Activated naive CD4-positive, alpha-beta T cell treated with anti-CD3 and anti-CD28 coated beads for 36 hours (primary cell): Measurements from ENCODE around the gene CCDC74B. TPM values are rescaled to one million over a fixed set of nuclear protein-coding genes. Genes with fewer than 3 reads are reported as not detected.
"Not testable (repeated sequence)": the region's sequence is repeated elsewhere in the genome, so short reads cannot be mapped to it uniquely, and the experiment has no call there.

Source experiments
- CTCF ChIA-PET: fragments of 350-600 bp; sonication (Branson Sonifier 250); formaldehyde crosslinking; loops from one replicate; lab custom pipeline; 2021; ENCODE audit warnings: antibody characterized with exemption; lab: Charles Lee
- DNase-seq: peaks from one replicate; pipeline ENCODE4 v3.0.0-alpha.2; 2020
- H3K27ac Mint-ChIP-seq: one replicate; pipeline ENCODE4 v1.8.0; 2021; ENCODE audit warnings: mild to moderate bottlenecking, mixed read lengths
- H3K27me3 Mint-ChIP-seq: one replicate; pipeline ENCODE4 v1.8.0; 2021; ENCODE audit warnings: low read depth, mixed read lengths
- H3K36me3 Mint-ChIP-seq: one replicate; pipeline ENCODE4 v1.8.0; 2021; ENCODE audit warnings: low read depth, mixed read lengths
- H3K4me1 Mint-ChIP-seq: one replicate; pipeline ENCODE4 v1.8.0; 2021; ENCODE audit warnings: low read depth, mixed read lengths
- H3K4me3 Mint-ChIP-seq: one replicate; pipeline ENCODE4 v1.8.0; 2021; ENCODE audit warnings: mild to moderate bottlenecking, moderate library complexity, mixed read lengths
- H3K9me3 Mint-ChIP-seq: one replicate; pipeline ENCODE4 v1.8.0; 2021; ENCODE audit warnings: mixed read lengths
- intact Hi-C: fragments of 100-400 bp; cut with micrococcal nuclease; formaldehyde crosslinking; loops from one replicate; pipeline ENCODE4 v1.15.1; 2023
- total RNA-seq, 2 experiments: library from RNA; stranded (reverse); gene quantifications; one replicate each; pipeline ENCODE4 v1.2.3, GENCODE V29; 2021

Gene CCDC74B
- total RNA-seq, 2 experiments from 2014 or later, result 3.7 to 4.1 TPM

- not testable (repeated sequence) for H3K9me3 Mint-ChIP-seq, DNase-seq, H3K27me3 Mint-ChIP-seq
- intact Hi-C loops, result loop anchor here (1.0 to 2.0 kb wide), 2 partner anchors 306 to 1310 kb away; partner anchors contain the start of gene MZT2A
- Mint-ChIP-seq H3K4me3 (peak overlapping the region; percentile 78), H3K36me3 (peaks cover 11% of the 10 kb centered on the region), H3K4me1 (peaks cover 27% of the 10 kb centered on the region), H3K27ac (peak overlapping the region; percentile 82)
- CTCF ChIA-PET, result interaction anchor here (1.6 to 2.3 kb wide), 2 partner anchors 160 to 195 kb away, joined by 3 to 7 read pairs; partner anchors contain the start of gene IMP4
These were observed 38.1 kb upstream of the CCDC74B start for GRCh38 chr2:130182826-130183511.

- Mint-ChIP-seq H3K4me1 (peaks cover 30% of the 10 kb centered on the region), H3K27ac (peak within 1 kb of the TSS; percentile 94), H3K4me3 (peak within 1 kb of the TSS; percentile 91), H3K36me3 (peaks cover 11% of the 10 kb centered on the region)
- H3K27me3 Mint-ChIP-seq, H3K9me3 Mint-ChIP-seq: not testable (repeated sequence)
- CTCF ChIA-PET, result interaction anchor here (1.6 to 2.3 kb wide), 2 partner anchors 161 to 196 kb away, joined by 3 to 7 read pairs; partner anchors contain the start of gene IMP4
- intact Hi-C loops, result loop anchor here (1.0 to 2.0 kb wide), 6 partner anchors 37 to 1311 kb away; partner anchors contain the start of genes CCDC74B, IMP4 and MZT2A
- peak; percentile 91 for DNase-seq
These were observed 37.2 kb upstream of the CCDC74B start, which contains the start of gene MZT2B for GRCh38 chr2:130181880-130182682. Gene MZT2B, plus strand, starts transcription at chr2:130182262. Its CDS starts 21 bp downstream, at chr2:130182283.

- intact Hi-C loops, result loop anchor here (1.0 kb wide), 4 partner anchors 36 to 190 kb away; partner anchors contain the start of genes CCDC74B and IMP4
- Mint-ChIP-seq H3K36me3 (peaks cover 8% of the 10 kb centered on the region), H3K9me3 (no peaks in the 10 kb centered on the region), H3K27ac (peak within 1 kb of the TSS; percentile 94), H3K27me3 (no peaks in the 10 kb centered on the region), H3K4me1 (peaks cover 31% of the 10 kb centered on the region), H3K4me3 (peak within 1 kb of the TSS; percentile 91)
- CTCF ChIA-PET, result interaction anchor here (0.6 to 2.3 kb wide), 3 partner anchors 161 to 1855 kb away, joined by 3 to 7 read pairs (median 3); partner anchors contain the start of gene IMP4
- peak; percentile 97 for DNase-seq
These were observed 36.5 kb upstream of the CCDC74B start, which contains the start of gene SMPD4 for GRCh38 chr2:130181325-130181879. Gene SMPD4, minus strand, starts transcription at chr2:130181602. Its CDS starts 5,010 bp downstream, at chr2:130176592.

GRCh38 chr2:130180404-130181324, 35.8 kb upstream of the CCDC74B start:
- CTCF ChIA-PET, result interaction anchor here (0.6 to 2.3 kb wide), 2 partner anchors 162 to 1854 kb away, joined by 3 to 7 read pairs; partner anchors contain the start of gene IMP4

GRCh38 chr2:130174866-130175265, 30.0 kb upstream of the CCDC74B start:
- intact Hi-C loops, CTCF ChIA-PET, H3K4me3 Mint-ChIP-seq: not testable (repeated sequence)

More at GRCh38 chr2:130180404-130181324, 35.8 kb upstream of the CCDC74B start:
- not testable (repeated sequence) for H3K27me3 Mint-ChIP-seq, H3K9me3 Mint-ChIP-seq, DNase-seq
- H3K4me3 Mint-ChIP-seq, result peak overlapping the region; percentile 91
- peaks cover 28% of the 10 kb centered on the region for H3K4me1 Mint-ChIP-seq
- intact Hi-C loops, result loop anchor here (1.0 kb wide), 4 partner anchors 35 to 191 kb away; partner anchors contain the start of genes CCDC74B and IMP4
- peaks cover 10% of the 10 kb centered on the region for H3K36me3 Mint-ChIP-seq
- H3K27ac Mint-ChIP-seq, result peak overlapping the region; percentile 81

GRCh38 chr2:130169896-130170295, 25.0 kb upstream of the CCDC74B start:
- H3K4me1 Mint-ChIP-seq, result no peaks in the 10 kb centered on the region
- peaks cover 26% of the 10 kb centered on the region for H3K36me3 Mint-ChIP-seq
- H3K27ac Mint-ChIP-seq, result no peak overlapping the region
- no peak overlapping the region for H3K4me3 Mint-ChIP-seq
- CTCF ChIA-PET, result no interaction called here
- no peaks in the 10 kb centered on the region for H3K9me3 Mint-ChIP-seq
- H3K27me3 Mint-ChIP-seq, result no peaks in the 10 kb centered on the region
- intact Hi-C loops, result no loop called here
- DNase-seq, result no peak

More at GRCh38 chr2:130174866-130175265, 30.0 kb upstream of the CCDC74B start:
- DNase-seq, H3K9me3 Mint-ChIP-seq, H3K4me1 Mint-ChIP-seq, H3K27ac Mint-ChIP-seq, H3K27me3 Mint-ChIP-seq: not testable (repeated sequence)
- peaks cover 17% of the 10 kb centered on the region for H3K36me3 Mint-ChIP-seq

GRCh38 chr2:130169163-130169562, 24.3 kb upstream of the CCDC74B start:
- H3K36me3 Mint-ChIP-seq, result peaks cover 32% of the 10 kb centered on the region
- H3K27ac Mint-ChIP-seq, H3K9me3 Mint-ChIP-seq, intact Hi-C loops, H3K4me3 Mint-ChIP-seq, H3K27me3 Mint-ChIP-seq, H3K4me1 Mint-ChIP-seq, DNase-seq: not testable (repeated sequence)
- CTCF ChIA-PET, result interaction anchor here (0.6 kb wide), 1 partner anchor 25 kb away, joined by 4 read pairs; no protein-coding TSS in a partner anchor

GRCh38 chr2:130166611-130167010, 21.7 kb upstream of the CCDC74B start:
- DNase-seq, intact Hi-C loops, H3K27me3 Mint-ChIP-seq, CTCF ChIA-PET, H3K9me3 Mint-ChIP-seq, H3K4me1 Mint-ChIP-seq, H3K4me3 Mint-ChIP-seq, H3K27ac Mint-ChIP-seq: not testable (repeated sequence)
- H3K36me3 Mint-ChIP-seq, result peaks cover 28% of the 10 kb centered on the region

GRCh38 chr2:130165293-130166016, 20.5 kb upstream of the CCDC74B start:
- no peaks in the 10 kb centered on the region for H3K9me3 Mint-ChIP-seq
- no peak overlapping the region for H3K27ac Mint-ChIP-seq
- peaks cover 25% of the 10 kb centered on the region for H3K36me3 Mint-ChIP-seq
- no peak overlapping the region for H3K4me3 Mint-ChIP-seq
- DNase-seq, result no peak
- intact Hi-C loops, result no loop called here
- CTCF ChIA-PET, result no interaction called here
- H3K27me3 Mint-ChIP-seq, result no peaks in the 10 kb centered on the region
- no peaks in the 10 kb centered on the region for H3K4me1 Mint-ChIP-seq

- Mint-ChIP-seq H3K4me1 (no peaks in the 10 kb centered on the region), H3K4me3 (no peak overlapping the region), H3K36me3 (peaks cover 30% of the 10 kb centered on the region), H3K27me3 (no peaks in the 10 kb centered on the region), H3K27ac (no peak overlapping the region), H3K9me3 (no peaks in the 10 kb centered on the region)
- no peak for DNase-seq
- CTCF ChIA-PET, result no interaction called here
- intact Hi-C loops, result no loop called here
These were observed 18.1 kb upstream of the CCDC74B start for GRCh38 chr2:130162968-130163367.
